ENCODE measurements around the gene RPTOR.
"Not testable (repeated sequence)": the region's sequence is repeated elsewhere in the genome, so short reads cannot be mapped to it uniquely, and the experiment has no call there.

The RPTOR gene

DNA sequence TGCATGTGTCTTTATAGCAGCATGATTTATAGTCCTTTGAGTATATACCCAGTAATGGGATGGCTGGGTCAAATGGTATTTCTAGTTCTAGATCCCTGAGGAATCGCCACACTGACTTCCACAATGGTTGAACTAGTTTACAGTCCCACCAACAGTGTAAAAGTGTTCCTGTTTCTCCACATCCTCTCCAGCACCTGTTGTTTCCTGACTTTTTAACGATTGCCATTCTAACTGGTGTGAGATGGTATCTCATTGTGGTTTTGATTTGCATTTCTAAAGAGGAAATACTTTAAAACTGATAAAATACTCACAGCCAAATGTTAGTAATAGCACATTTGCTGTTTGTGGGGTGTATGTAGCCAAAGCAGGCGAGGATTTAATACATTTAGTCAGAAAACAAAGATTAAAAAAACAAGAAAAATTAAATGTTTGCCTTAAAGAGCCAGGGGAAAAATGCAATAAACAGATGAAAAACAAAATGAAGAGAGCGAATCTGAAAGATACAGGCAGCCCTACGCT is 220.0 kb downstream of the RPTOR start:
- not testable (repeated sequence) for DNase-seq (ENCODE audit: low read depth in 2 of 2)

DNA sequence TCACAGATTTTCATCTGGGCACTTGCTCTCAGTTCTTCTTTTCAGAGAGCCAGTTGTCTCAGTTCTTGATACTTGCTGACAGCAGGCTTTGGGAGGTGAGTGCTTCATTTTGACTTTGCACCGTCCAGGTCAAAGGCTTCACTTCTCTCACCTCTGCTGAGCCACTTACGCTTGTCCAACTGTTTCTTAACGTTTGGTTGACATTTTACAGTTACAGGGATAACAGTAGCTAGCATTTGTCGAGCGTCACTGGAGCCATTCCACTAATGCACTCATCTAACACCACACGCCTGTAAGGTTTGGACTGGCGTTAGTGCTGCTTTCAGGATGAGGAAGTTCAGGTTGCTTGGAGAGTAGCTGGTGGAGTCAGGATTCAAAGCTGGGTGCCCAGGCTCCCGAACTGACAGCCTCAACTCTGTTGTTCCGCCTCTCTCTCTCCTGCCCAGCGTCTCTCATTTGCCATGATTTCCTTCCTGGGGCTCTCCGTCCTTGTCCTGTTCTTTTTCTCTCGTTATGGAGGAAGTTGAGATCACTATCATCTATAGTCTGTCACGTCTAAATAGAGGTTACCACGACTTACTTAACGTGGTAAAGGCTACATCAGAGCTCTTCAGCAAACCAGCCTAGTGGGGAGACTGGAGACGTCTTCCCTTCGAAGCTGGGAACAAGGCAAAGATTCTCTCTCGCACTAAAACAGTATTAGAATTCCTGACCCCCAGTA is 220.8 kb downstream of the RPTOR start:
- DNase-seq (ENCODE audit: low read depth in 2 of 2) = no peak

DNA sequence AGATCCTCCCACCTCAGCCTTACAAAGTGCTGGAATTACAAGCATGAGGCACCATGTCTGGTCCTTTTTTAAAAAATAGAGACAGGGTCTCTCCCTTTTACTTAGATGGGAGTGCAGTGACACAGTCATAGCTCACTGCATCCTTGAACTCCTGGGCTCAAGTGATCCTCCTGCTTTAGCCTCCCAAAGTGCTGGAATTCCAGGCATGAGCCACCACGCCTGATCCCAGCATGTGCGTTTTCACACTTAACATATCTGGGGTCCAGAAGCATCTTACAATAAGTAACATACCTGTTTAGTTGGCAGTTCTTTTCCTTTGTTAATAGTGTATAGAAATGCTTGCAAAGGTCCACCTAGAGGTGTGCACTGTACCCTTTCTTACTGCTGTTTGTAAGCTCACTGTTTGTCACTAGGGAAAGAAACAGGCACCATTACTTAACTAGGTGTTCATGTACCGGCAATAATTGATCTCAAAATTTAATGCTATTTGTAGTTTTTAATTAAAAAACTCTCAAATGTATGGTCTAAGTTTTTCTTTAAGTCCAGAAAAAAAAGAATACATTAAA is 221.7 kb downstream of the RPTOR start:
- no peak for DNase-seq (ENCODE audit: low read depth in 2 of 2)

DNA sequence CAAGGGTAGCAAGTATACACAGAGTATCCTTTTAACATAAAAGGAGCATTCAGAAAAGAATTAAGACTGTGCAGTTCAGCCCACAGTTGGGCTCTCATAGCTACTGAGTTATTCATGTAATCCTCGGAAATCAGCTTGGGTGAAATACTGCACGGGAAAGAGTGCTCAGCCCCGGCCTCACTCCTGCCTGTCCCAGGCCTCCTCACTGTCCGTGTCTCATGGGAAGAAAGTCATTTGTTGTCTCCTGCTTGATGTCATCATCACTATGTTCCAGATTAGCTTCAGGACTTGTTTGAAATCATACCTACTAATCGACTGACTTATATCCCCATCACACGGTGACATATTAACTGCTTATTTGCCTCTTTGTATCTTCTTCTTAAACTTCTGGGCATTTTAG is 223.8 kb downstream of the RPTOR start:
- DNase-seq (ENCODE audit: low read depth in 2 of 2) = no peak

DNA sequence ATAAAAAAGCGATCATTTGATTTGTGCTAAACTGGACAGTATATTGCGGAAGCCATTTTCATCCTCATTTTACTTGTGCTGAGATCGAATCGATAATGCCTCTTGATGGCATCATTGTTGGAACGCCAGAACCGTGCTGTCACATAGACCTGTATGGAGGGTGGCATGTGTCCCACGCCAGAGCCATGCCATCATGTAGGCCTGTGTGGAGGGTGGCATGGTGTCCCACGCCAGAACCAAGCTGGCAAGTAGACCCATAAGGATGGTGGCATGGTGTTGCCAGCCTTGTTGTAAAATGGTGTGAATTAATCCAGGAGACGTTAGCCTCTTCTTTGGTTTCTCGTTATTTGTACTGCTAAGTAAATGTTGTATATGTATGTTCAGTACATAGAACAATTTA is 224.3 kb downstream of the RPTOR start:
- DNase-seq (ENCODE audit: low read depth in 2 of 2) = no peak

DNA sequence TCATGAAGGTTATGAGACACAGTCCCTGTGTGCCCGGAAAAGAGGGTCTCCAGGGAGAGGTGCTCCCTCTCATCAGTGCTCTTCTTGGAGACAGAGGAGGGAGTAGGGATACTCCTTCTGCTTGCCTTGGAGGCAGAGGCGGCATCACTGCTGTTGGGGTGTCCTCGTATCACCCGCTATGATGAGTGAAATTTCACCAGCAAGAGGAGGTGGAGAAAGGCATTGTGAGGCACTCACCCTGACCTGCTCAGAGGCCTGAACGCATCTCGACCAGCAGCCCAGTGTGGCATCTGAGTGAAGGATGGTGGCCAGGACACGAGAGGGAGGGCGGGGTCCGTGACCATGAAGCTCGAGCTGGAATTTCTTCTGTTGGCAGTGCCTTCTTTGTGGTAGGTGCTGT is 224.9 kb downstream of the RPTOR start:
- no peak for DNase-seq (ENCODE audit: low read depth in 2 of 2)

DNA sequence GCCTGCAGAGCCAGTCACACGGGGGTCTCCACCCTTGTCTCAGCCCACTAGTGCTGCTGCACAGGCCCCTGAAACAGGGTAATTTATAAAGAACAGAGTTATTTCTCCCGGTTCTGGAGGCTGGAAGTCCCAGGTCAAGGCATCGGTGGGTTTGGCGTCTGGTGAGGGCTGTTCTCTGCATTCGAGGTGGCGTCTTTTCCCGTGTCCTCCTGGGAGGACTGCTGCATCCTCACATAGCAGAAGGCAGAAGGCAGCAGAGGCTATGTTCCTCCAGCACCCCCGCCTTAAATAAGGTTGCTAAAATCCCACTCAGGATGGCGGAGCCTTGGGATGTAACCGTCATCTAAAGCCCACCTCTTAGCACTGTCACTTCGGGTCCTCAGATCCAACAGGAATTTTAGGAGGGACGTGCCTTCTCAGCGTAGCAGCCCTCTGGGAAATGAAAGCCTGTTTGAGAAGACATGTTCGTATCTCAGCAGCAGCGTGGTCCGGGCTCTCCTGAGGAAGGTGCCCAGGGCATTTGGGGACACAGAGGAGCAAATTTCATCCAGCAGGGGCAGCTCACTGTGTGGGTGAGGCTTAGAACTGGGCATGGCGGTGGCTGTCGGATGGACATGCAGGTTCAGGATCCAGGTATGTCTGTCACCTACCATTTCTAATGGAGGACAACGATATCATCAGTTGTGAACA is 225.4 kb downstream of the RPTOR start:
- DNase-seq (ENCODE audit: low read depth in 2 of 2) = no peak

DNA sequence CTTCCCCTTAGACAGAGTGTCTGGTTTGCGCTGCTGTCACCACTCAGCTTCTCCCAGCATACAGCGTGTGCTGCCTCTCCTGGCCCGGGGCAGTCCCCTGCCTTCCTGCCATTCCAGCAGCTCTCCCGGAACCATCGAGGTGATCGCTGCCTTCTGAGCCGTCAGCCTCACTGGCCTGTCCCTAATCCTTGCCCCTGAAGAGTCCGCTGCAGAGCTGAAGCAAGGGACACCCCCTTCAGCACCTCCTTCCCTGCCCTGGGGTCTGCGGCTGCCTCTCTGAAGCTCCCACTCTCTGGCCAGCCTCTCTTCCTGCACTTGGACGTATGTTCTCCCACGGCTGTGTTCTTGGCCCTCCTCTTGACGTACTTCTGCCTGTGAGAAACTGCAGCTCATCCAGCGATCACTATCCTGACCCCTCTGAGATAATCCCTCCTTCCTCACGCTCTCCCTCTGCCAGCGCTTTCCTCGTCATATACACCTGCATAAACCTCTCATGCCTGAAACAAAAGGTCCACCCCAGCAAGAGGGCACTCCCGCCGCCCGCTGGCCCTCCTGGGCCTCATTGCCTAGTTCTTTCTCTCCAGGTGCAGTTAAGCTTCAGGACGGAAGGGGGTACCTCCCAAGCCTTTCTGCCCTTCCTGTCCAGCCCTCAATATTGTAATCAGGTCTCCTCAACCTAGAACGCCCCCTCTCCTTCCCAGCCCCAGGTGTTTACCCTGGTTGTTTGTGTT is 226.4 kb downstream of the RPTOR start:
- DNase-seq (ENCODE audit: low read depth in 2 of 2) = no peak

DNA sequence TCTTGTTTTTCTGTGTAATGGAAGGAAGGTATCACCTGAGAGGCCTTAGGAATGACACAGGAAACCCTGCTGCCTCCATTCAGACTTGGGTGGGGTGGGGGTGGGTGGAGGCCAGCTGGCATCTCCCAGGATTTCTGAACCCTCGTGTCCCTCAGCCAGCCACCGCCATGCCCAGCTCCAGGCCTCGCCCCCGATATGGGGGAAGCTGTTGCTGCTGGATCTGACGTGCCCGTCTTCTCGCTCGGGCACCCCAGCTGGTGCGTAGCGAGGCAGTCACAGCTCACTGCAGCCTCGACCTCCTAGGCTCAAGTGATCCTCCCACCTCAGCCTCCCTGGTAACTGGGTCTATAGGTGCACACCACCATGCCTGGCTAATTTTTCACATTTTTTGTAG is 227.0 kb downstream of the RPTOR start:
- no peak for DNase-seq (ENCODE audit: low read depth in 2 of 2)

DNA sequence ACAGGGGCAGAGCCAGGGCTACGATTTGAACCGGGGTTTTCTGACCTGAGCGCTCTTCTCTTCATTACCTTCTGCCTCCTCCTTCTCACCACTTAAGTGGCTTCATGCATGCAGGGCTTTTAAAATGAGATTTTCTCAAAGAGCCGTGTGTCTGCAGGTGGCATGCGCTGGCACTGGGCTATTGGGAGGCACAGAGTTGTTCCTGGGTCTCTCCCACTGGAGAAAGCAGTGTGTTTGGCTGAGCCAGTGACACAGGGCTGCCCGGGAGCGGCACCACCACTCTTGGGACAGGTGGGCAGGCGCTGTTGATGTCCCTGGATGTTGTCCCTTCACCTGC is 228.2 kb downstream of the RPTOR start:
- DNase-seq (ENCODE audit: low read depth in 2 of 2) = no peak

DNA sequence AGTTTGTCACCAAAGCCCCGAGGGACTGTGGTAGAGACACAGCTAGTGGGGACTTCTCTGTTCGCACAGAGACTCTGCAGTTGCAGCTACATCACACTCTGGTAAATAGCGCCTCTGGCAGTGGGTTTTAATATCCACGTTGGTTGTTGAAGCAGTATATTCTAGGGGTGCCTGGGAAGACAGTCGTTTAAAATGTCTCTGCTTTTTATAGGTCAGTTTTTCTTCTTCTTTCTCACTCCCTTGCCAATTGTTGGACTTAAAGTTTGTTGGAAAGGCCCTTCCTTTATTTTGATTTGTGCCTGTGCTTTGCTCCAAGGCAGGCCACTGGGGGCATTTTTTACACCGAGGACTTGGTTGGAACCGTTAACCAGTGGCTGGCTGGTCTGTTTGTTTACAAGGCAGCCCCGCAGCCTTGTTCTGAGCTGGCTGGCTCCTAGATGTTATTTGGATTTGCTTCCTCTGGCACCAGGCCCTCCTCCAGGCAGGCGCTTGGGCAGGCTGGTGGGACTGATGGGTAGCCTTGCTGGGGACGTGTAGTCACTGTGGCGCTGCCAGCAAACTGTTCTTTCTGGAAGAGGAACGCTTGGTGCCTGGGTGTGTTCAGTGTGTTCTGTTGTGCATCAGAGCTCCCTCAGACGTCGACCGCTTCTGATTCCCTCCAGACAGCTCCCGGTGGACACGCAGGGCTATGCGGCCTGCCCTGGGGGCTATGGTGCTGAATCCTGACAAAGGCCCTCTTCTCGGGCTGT is 228.8 kb downstream of the RPTOR start:
- DNase-seq (ENCODE audit: low read depth in 2 of 2) = no peak

DNA sequence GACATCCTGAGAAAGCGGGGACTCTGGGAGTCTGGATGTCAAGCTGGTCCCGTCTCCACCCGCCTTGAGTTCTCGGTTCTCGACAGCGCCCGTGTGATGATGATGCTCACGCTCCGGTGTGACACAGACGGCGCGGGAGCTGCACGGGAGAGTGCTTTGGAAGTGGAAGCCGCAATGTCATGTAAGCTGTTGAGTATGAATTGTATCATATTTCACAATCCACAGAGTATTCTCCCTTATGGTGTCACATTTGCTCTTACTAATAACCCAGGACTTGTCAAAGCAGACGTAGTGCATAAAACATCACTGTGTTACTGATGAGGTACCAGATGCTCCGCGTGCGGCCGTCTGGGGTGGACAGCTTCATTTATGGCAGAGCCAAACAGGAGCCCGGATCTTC is 229.5 kb downstream of the RPTOR start:
- no peak for DNase-seq (ENCODE audit: low read depth in 2 of 2)

DNA sequence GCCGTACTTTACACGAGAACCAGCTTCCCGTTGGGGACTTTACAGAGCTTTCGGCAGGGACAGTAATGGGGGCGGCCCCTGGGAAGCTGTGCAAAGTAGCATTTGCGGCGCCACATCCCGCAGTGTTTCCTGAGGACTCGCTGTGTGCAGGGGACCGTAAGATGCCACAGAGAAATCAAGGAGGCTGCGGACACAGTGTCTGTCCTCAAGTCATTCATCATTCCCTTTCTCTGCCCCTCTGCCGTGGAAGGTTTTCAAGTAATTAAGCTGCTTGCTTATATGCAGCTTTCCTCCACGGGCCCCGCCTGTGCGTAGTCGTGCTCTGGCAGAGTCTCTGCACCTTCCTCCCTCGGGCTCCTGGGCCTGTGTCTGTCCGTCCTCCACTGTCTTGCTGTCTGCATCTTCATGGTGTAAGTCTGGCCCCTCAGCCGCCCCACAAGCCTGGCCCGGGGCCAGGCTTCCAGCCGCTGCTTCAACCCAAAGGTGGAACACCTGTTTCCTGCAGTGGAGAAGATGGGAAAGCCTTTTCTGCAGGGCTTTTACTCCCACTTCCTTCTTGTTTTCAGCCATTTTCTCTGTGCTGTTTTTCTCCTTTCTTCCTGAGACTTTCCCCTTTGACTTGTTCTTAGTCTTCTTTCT is 230.1 kb downstream of the RPTOR start:
- no peak for DNase-seq (ENCODE audit: low read depth in 2 of 2)

DNA sequence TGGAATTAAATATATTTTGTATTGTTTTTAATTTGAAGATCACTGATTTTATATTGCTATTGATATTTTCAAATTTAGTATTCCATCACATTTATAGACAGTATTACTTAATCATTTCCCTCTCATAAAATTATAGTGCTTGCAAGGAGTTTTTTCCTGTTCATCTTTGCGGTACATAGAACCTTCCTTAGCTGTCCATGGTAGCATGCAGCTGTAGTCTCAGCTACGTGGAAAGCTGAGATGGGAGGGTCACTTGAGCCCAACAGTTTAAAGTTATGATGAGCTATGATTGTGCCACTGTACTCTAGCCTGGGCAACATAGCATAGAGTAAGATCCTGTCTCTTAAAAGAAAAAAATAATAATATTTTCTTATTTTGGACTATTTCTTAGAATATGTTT is 231.2 kb downstream of the RPTOR start:
- DNase-seq (ENCODE audit: low read depth in 2 of 2) = no peak

DNA sequence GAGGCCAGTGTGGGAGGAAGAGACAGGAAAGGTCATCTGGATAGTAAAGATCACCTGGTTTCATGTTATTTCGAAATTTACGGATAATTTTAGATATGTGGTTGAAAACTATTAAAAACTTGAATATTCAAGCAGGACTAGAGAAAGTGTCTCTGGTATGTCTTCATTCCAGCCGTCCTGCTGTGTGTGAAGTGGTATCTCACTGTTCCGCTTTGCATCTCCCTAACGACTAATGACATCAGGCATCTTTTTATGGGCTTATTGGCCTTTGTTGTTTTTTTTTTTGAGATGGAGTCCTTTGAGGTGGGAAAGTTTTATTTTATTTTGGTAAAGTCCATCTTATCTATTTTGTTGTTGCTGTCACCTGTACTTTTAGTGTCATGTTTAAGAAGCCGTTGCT is 232.6 kb downstream of the RPTOR start:
- DNase-seq (ENCODE audit: low read depth in 2 of 2) = no peak

DNA sequence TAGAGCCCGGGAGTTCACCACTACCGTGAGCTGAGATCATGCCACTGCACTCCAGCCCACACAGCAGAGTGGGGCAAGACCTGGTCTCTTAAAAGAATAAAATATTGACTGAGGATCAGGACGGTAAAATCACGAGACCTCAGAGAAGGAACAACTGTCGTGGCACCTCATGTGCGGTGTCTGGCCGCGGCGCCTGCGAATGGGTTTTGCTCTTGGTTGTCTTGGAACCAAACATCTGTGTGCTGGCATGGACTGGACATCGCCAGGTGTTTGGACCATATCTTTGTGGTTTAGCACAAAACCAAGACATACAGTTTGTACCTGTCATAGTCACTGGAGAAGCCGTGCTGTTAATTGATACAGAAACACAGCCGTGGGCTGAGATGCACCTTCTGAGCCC is 234.1 kb downstream of the RPTOR start:
- no peak for DNase-seq (ENCODE audit: low read depth in 2 of 2)

DNA sequence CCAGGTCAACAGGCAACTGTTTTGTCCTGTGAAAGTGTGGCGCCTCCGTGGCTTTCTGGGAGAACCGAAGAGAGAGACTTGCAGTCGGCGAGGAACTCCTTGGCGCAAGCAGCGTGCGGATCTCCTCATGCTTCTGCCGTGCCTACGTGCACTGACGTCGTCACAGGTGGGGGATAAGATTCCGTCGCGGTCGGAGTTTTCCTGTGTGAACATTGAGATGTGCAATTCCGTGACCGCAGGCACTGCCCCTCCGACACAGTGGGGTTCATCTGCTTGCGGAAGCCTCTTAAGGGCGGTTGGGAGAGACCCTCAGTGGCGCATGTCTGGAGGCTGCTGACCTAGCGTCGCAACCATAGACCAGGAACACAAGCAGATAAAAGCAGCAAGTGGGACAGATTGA is 234.7 kb downstream of the RPTOR start:
- no peak for DNase-seq (ENCODE audit: low read depth in 2 of 2)

DNA sequence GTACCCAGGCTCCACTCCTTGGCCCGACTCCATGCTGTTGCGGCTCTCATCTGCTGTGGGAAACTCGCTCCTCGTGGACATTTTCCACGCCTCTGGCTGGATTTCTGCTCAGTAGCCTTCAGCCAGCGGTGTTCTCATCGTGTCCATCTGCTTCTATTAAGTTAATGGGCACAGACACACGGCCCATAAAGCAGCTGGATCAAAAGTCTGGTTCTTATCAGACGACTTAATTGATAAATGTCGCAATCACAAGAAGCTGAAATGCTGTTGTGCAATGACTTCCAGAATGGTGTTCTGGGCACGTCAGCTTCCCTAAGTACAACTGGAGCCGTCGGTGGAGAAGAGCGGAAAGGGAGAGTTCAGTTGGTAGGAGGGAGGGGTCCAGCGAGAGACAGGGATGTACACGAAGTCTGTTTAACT is 235.3 kb downstream of the RPTOR start:
- no peak for DNase-seq (ENCODE audit: low read depth in 2 of 2)

DNA sequence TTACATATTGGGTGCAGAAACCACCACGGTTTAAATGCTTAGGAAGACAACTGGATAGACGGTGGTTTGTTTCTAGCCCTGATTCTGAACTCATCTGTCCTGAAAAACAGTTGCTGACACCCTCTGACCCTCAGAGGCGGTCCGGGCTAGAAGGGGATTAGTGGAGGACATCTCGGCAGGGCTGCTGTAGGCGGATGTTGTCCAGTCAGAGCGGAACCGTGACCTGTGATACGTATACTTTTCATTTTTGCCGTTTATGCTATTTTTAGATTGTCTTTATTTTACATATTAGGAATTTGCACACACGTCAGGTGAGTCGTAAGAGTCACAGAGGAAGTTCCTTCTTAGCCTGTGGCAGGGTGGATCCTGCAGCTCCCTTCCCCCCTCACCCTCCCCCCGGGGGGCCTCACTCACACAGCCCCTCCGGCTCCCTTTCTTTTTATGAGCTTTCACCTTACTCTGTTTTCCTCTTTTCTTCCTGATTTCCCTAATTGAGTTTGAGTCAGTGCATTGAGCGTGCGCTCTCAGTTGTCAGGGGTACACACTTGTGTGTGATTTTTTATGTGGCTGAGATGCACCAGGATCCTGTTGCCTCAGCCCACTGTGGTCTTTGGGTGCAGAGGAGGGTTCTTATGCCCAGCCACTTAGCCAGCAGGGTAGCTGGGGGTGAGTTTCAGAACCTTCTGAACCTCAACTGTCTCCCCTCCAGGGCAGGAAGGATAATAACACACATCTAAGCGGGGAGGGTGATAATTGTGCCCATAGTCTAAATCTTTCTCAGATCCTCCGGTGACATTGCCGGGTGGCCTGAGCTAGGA is 236.0 kb downstream of the RPTOR start:
- DNase-seq (ENCODE audit: low read depth in 2 of 2) = no peak

DNA sequence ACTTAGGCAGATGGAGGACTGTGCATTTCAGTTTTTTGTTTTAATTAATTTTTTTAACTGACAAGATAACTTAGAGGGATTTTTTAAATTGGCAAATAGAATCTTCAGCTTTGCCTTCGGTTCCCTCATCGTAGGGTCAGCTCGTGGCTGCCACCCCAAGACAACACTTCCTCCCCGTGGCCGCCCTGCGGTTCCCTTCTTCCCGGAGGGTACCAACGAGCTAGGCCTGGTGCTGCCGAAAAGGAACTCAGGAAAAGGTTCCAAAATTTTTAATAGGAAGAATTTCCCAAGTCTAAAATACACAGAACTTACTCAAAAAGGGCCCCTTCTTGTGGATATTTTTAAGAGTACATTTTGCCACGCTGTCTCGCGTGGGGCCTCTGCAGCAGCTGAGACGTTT is 236.6 kb downstream of the RPTOR start:
- DNase-seq (ENCODE audit: low read depth in 2 of 2) = no peak

Data from stimulated activated CD8-positive, alpha-beta memory T cell treated with anti-CD3 and anti-CD28 coated beads, Interleukin-2, amount 100 ng/mL, for 1 hour (primary cell).